OCI-LY3 (cell line): ENCODE data around the gene ARHGEF38.

ENCODE experiments used
- CTCF ChIP-seq: fragments of 200-600, 300-600 bp; sonication (generic); IDR thresholded peaks from 2 replicates; pipeline ENCODE4 v1.5.1; 2014; ENCODE audit warnings: antibody characterized with exemption, low read length, low read depth
- EZH2phosphoT487 ChIP-seq: fragments of 200-600 bp; shearing (Covaris generic); IDR thresholded peaks from 2 replicates; pipeline ENCODE4 v1.6.1; 2018; ENCODE audit warnings: antibody characterized with exemption, mixed run types, low read depth

DNA sequence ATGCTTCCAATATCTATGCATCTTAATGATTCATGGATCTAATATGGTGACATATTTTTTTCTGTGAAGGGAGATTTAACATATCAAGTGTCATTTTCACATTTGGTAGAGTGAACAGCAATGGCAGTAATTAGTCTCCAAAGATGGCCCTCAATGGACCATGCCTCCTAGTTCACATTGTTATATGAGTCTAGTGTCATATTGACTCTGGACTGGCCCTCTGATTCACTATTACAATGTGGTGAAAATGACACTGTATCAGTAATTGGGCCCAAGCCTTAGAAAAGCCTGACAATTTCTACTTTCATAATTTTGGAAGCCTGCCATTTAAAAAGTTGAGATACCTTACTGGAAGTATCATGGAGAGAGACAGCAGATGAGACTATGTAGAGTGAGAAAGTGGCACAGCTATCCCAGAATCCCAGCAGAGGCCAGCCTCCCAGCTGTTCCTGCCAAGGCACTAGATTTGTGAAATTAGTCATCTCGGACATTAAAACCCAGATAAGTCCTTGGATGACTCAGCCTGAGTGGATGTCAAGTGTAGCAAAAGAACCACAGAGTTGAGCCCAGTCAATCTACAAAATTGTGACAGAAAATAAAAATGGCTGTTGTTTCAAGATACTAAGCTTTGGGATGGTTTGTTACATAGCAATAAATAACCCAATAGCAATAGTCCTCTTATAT is 68.4 kb downstream of the ARHGEF38 start:
- TF ChIP-seq CTCF (no peak), EZH2phosphoT487 (no peak)
